CD4-positive, alpha-beta T cell treated with Interleukin-6 at 100 ng/mL for 8 hours (primary cell): ENCODE data around the gene MMP23B.
A peak's percentile ranks its signal among the peaks of the same experiment; 100 is the strongest.
"Not testable (repeated sequence)": the region's sequence is repeated elsewhere in the genome, so short reads cannot be mapped to it uniquely, and the experiment has no call there.

Experiments
- DNase-seq: peaks from one replicate; pipeline ENCODE4 v3.0.0-alpha.2; 2020; ENCODE audit warnings: mixed read lengths, low spot score

MMP23B gene

GRCh38 chr1:1666526-1666925 is 34.6 kb downstream of the MMP23B start:
- DNase-seq, result no peak

- no peak for DNase-seq
Measured at GRCh38 chr1:1669468-1670440, 37.8 kb downstream of the MMP23B start.

GRCh38 chr1:1670866-1671265 is 38.9 kb downstream of the MMP23B start:
- no peak for DNase-seq

DNA sequence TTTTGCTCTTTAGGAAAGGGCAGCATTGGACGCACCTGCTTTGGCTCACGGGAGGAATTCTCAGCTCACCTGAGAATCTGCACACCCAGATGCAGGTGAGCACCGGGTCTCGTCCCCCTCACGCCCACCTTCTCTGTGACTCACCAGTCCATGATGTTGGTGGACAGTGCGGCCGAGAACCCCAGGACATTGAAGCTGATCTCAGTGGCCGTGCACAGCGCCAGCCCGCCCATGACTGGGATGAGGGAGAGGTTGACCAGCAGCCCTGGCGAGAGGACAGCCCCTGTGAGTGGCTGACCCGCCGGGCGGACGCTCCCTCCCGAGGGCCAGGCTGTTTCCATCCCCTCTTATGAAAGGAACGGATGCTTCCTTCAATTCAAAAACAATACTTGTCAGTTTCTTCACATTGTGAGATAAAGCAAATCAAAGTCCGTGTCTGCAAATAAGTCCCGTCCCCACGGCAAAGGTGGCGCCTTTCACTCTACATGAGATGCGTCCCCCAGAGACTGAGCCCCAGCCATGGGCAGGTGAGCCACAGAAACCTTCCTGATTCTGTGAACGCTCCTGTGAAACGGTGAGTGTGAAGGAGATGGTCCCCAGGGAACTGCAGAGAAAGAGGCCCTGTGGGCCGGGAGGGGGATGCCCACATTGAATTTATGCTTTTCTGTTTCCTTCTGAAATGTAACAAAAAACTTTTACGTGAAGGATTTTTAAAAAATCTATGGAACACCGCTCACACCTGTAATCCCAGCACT is 39.6 kb downstream of the MMP23B start:
- DNase-seq, result no peak

DNA sequence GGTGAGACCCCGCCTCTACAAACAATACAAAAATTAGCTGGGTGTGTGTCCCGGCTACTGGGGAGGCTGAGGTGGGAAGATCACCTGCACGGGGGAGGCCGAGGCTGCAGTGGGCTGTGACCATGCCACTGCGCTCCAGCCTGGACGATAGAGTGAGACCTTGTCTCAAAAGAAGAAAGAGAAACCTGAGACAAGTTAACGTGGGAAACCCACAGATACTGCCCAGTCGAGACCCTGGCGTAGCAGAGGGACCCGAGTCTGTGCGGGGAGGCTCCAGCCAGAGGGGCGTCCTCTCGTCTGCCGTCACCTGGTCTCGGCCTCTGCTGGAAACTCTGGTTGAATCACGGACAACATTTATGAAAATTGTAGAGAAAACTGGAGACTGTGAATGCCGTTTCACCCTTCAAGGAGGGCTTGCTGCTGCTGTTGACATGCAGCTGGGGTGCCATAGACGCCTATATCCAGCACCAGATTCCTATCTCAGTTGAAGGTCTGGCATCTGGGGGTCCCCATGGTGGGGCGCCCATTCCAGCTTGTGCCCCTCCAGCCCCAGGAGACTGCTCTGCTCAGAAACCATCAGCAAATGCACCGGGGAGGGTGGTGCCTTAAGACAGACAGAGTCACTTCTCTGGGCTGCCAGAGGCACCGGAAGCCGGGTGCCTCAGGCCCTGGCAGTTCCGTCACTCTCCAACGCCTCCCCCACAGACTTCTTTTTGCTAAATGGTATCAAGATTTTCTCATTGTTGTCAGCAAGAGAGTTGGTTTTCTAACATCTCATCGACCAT is 40.4 kb downstream of the MMP23B start:
- DNase-seq, result no peak

DNA sequence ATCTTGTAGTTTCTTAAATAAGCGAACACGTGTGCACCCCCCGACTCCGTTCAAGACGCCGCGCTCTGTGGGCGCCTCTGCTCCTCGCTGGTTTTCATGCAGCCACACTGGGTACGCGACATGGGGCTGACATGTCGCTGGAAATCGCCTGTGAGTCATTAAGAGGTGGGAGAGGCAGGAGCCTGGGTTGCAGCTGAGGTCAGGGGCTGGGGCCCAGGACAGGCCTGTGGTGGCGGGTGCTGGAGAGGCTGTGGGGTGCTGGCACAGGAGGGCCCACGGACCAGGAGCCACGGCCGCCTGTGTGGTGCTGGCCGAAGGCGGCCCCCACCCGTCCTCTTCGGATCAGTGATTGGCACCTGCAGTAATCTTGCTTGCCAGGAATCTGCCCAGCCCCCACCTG is 42.8 kb downstream of the MMP23B start:
- not testable (repeated sequence) for DNase-seq

GRCh38 chr1:1675218-1675617 is 43.2 kb downstream of the MMP23B start:
- not testable (repeated sequence) for DNase-seq

GRCh38 chr1:1676087-1676486 is 44.1 kb downstream of the MMP23B start:
- not testable (repeated sequence) for DNase-seq

- peak; percentile 50 for DNase-seq
Measured at GRCh38 chr1:1677718-1678580, 46.0 kb downstream of the MMP23B start.

GRCh38 chr1:1678581-1679380 is 46.8 kb downstream of the MMP23B start:
- DNase-seq, result peak; percentile 36

DNA sequence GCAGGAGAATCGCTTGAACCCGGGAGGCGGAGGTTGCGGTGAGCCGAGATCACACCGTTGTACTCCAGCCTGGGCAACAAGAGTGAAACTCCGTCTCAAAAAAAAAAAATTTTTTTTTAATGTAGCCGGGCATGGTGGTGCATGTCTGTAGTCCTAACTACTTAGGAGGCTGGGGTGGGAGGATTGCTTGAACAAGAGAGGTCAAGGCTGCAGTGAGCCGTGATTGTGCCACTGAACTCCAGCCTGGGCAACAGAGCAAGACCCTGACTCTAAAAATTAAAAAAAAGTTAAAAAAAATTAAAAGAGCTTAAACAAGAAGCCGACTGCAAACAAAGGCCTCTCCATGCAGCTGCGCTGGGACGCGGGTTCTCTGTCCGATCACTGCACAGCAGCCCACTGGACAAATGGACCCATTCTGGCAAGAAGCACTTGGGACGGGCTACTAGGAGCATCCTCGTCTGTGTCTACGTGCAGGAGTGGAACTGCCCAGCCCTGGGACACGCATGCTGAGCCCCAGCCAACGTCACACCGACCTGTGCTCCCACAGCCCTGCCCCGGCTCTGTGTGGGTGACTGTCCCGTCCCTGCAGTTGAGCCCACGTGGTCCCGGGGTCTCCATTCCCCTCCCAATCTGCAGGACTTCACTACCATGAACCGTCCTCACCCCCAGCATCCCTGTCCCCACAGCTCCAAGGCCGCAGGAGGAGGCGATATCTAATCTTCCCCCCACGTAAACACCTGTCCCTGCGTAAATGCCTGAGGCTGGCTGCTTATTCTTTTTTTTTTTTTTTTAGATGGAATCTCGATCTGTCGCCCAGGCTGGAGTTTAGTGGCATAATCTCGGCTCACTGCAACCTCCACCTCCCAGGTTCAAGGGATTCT is 48.3 kb downstream of the MMP23B start:
- no peak for DNase-seq

DNA sequence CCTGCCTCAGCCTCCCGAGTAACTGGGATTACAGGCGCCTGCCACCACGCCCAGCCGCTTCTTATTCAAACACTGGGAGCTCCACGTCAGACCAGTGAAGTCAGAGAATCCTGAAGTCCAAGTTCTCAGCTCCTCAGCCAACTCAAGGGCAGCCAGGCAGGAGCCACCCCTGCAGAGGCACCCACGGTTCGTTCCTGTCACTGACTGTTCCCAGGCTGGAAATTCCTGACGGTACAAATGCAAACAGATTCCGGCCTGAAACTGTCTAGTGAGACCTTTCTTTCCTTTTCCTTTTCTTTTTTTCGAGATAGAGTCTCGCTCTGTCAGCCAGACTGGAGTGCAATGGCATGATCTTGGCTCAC is 48.9 kb downstream of the MMP23B start:
- DNase-seq, result no peak

DNA sequence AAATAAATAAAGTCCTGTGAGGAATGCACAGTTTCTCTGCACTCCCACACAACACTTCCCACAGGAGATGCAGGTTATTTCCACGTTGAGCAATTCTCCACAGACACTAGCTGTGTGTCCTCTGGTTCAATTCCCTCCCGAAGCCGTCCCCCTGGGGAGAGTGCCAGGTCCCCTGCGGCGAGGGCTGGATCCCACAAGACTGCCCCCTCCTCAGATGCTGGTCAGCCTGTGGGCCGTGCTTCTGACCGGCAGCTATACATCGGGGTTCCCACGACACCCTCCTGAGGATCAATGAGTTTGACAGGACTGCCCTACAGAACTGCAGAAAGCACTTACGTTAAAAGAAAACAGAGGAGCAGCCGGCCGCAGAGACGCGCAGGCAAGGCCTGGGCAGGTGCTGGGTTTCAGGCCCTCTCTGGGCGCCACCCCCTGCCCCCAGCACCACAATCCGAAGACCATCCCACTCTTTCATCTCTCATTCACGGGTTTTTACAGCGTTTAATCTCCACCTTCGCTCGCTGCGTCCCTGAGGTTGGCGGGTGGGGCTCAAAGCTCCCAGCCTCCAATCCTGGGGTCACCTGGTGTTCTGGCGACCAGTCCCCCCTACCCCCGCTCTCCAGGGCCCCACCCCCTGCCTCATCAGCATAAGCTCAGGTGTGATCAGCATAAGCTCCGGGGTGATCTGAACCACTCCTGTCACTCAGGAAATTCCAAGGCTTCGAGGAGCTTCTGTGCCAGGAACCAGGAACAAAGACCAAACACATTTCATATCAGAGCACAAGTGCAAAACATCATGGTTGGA is 51.3 kb downstream of the MMP23B start:
- no peak for DNase-seq
